ENCODE data around the gene PTPRD.
"Not testable (repeated sequence)": the region's sequence is repeated elsewhere in the genome, so short reads cannot be mapped to it uniquely, and the experiment has no call there.

The PTPRD gene

DNA sequence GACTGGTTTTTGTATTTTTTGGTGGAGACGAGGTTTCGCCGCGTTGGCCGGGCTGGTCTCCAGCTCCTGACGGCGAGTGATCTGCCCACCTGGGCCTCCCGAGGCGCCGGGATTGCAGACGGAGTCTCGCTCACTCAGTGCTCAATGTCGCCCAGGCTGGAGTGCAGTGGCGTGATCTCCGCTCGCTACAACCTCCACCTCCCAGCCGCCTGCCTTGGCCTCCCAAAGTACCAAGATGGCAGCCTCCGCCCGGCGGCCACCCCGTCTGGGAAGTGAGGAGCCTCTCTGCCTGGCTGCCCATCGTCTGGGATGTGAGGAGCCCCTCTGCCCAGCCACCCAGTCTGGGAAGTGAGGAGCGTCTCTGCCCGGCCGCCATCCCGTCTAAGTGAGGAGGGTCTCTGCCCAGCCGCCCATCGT is 163.6 kb downstream of the PTPRD start:
- H3K27me3 ChIP-seq (ENCODE audit: control insufficient read depth, insufficient read depth, low read length); H3K27ac ChIP-seq (ENCODE audit: low read length); H3K4me1 ChIP-seq (ENCODE audit: control insufficient read depth, low read depth, low read length); H3K4me3 ChIP-seq (ENCODE audit: low read length); H3K9me3 ChIP-seq (ENCODE audit: control insufficient read depth, low read depth, low read length); H3K36me3 ChIP-seq (ENCODE audit: control insufficient read depth, low read depth, low read length); H3K9ac ChIP-seq (ENCODE audit: low read length): not testable (repeated sequence)

DNA sequence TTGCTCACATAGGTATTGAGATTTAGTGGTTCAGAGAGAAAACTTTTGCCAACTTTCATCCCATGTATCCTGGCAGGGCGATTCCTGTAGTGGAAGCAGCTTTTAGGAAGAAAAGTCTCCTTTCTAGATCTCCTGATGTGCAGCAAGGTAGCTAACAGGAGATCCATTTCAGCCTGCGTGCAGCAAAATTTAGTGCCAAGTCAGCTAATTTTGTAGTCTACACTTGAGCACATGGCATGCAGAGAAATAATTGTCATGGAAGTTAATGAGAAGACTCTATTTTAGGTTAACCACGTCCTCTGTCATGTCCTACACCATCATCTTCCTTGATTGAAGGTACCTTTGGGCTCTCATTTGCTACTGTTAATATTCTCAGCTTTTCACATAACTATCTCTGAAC is 165.8 kb downstream of the PTPRD start:
- H3K9me3 ChIP-seq (ENCODE audit: control insufficient read depth, low read depth, low read length): peaks cover 4% of the 10 kb centered on the region
- no peaks in the 10 kb centered on the region for H3K36me3 ChIP-seq (ENCODE audit: control insufficient read depth, low read depth, low read length)
- H3K4me3 ChIP-seq (ENCODE audit: low read length): peak overlapping the region; percentile 22
- no peak overlapping the region for H3K27ac ChIP-seq (ENCODE audit: low read length)
- no peaks in the 10 kb centered on the region for H3K27me3 ChIP-seq (ENCODE audit: control insufficient read depth, insufficient read depth, low read length)
- H3K9ac ChIP-seq (ENCODE audit: low read length): no peak overlapping the region
- H3K4me1 ChIP-seq (ENCODE audit: control insufficient read depth, low read depth, low read length): peaks cover 9% of the 10 kb centered on the region

- H3K36me3 ChIP-seq (ENCODE audit: control insufficient read depth, low read depth, low read length): no peaks in the 10 kb centered on the region
- no peaks in the 10 kb centered on the region for H3K27me3 ChIP-seq (ENCODE audit: control insufficient read depth, insufficient read depth, low read length)
- no peak overlapping the region for H3K9ac ChIP-seq (ENCODE audit: low read length)
- H3K9me3 ChIP-seq (ENCODE audit: control insufficient read depth, low read depth, low read length): no peaks in the 10 kb centered on the region
- H3K4me1 ChIP-seq (ENCODE audit: control insufficient read depth, low read depth, low read length): peaks cover 28% of the 10 kb centered on the region
- no peak overlapping the region for H3K4me3 ChIP-seq (ENCODE audit: low read length)
- no peak overlapping the region for H3K27ac ChIP-seq (ENCODE audit: low read length)
Measured at GRCh38 chr9:10443868-10444204, 169.0 kb downstream of the PTPRD start.

DNA sequence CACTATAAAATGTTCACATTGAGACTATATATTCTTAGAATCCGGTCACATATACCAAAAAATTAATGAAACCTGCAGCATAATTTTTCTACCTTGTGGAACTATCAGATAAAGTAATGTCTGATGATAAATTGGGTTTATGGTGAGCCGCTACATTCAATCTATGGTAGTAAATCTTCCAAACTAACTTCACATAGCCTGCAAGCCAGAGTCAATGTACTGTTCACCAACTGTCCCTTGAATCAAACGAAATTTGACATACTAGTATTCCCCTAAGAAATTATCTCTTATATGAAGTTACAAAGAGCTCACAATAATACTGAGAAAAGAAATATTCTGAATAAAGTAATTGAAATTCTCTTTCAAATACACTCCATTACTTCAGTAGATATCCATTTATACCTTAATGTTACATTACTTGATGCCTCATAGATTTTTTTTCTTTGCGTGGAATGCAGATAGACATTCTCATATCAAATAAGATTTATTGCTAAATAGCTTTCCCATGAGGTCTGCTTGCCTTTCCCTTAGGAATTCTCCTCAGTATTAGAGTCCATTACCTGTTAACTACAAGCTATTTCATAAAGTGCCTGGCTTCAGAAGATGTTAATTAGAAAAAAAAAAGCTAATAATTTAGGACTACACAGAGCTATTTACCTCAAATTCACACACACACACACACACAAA is 169.5 kb downstream of the PTPRD start:
- no peak overlapping the region for H3K9ac ChIP-seq (ENCODE audit: low read length)
- H3K9me3 ChIP-seq (ENCODE audit: control insufficient read depth, low read depth, low read length): no peaks in the 10 kb centered on the region
- H3K27me3 ChIP-seq (ENCODE audit: control insufficient read depth, insufficient read depth, low read length): no peaks in the 10 kb centered on the region
- no peak overlapping the region for H3K4me3 ChIP-seq (ENCODE audit: low read length)
- peaks cover 29% of the 10 kb centered on the region for H3K4me1 ChIP-seq (ENCODE audit: control insufficient read depth, low read depth, low read length)
- no peak overlapping the region for H3K27ac ChIP-seq (ENCODE audit: low read length)
- H3K36me3 ChIP-seq (ENCODE audit: control insufficient read depth, low read depth, low read length): no peaks in the 10 kb centered on the region

DNA sequence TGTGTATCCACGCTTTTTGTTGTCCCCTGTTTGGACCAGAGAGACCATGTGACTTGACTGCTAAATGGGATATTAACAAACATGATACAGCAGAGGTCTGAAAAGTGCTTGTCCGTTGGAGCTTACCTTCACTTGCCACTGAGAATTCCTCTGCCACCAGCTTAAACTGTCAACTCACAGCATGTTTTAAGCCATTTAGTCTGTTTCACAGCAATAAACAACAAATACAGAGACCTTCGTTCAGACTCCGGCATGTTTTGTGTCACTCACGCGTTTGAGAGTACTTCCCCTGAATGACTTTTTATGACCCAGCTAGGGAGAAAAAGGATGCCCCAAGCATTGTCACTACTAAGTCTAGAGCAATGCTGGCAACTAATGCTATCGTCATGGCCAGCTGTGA is 173.8 kb downstream of the PTPRD start:
- Histone ChIP-seq H3K27ac (ENCODE audit: low read length) (no peak overlapping the region), H3K27me3 (ENCODE audit: control insufficient read depth, insufficient read depth, low read length) (peaks cover 7% of the 10 kb centered on the region), H3K9ac (ENCODE audit: low read length) (no peak overlapping the region), H3K36me3 (ENCODE audit: control insufficient read depth, low read depth, low read length) (no peaks in the 10 kb centered on the region), H3K4me3 (ENCODE audit: low read length) (no peak overlapping the region), H3K9me3 (ENCODE audit: control insufficient read depth, low read depth, low read length) (no peaks in the 10 kb centered on the region), H3K4me1 (ENCODE audit: control insufficient read depth, low read depth, low read length) (peaks cover 29% of the 10 kb centered on the region)

DNA sequence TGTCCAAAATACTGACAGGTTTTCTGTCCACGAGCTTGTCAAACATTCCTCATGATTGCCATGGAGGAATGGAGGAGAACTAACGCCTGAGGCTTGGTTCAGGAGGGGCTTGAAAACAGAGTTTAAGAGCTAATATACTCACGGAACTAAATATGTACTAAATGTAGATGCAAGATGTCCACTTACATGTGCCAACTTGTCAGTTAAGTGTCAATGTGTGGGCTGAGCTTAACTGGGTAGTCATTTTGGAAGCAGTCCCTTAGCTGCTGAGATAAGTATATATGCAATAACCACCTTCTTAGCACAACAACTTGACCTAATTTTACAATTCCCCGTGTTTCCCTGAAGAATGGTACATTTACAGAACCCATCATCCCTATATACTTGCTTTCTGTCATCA is 176.0 kb downstream of the PTPRD start:
- H3K27me3 ChIP-seq (ENCODE audit: control insufficient read depth, insufficient read depth, low read length): peaks cover 7% of the 10 kb centered on the region
- H3K36me3 ChIP-seq (ENCODE audit: control insufficient read depth, low read depth, low read length): no peaks in the 10 kb centered on the region
- no peak overlapping the region for H3K4me3 ChIP-seq (ENCODE audit: low read length)
- no peak overlapping the region for H3K27ac ChIP-seq (ENCODE audit: low read length)
- peaks cover 30% of the 10 kb centered on the region for H3K4me1 ChIP-seq (ENCODE audit: control insufficient read depth, low read depth, low read length)
- no peak overlapping the region for H3K9ac ChIP-seq (ENCODE audit: low read length)
- H3K9me3 ChIP-seq (ENCODE audit: control insufficient read depth, low read depth, low read length): no peaks in the 10 kb centered on the region

DNA sequence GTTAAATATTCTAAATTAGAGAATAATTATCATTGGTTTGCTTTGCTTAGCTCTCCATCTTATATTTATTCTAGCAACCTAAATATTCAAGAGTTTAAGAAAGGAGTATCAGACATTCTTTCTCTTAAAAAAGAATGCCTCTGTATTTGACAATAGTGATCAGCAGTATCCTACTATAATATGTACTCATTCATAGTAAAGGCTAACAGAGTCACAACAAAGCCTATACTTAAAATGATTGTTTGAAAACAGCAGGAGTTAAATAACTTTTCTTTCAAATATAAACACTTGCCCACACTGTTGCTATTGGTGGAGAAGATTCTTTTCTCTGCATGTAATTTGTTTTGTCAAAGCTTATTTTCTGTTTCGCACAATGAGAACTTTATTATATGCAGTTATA is 178.4 kb downstream of the PTPRD start:
- Histone ChIP-seq H3K9me3 (ENCODE audit: control insufficient read depth, low read depth, low read length) (no peaks in the 10 kb centered on the region), H3K4me1 (ENCODE audit: control insufficient read depth, low read depth, low read length) (peaks cover 17% of the 10 kb centered on the region), H3K4me3 (ENCODE audit: low read length) (no peak overlapping the region), H3K9ac (ENCODE audit: low read length) (no peak overlapping the region), H3K27me3 (ENCODE audit: control insufficient read depth, insufficient read depth, low read length) (peaks cover 7% of the 10 kb centered on the region), H3K27ac (ENCODE audit: low read length) (no peak overlapping the region), H3K36me3 (ENCODE audit: control insufficient read depth, low read depth, low read length) (no peaks in the 10 kb centered on the region)

DNA sequence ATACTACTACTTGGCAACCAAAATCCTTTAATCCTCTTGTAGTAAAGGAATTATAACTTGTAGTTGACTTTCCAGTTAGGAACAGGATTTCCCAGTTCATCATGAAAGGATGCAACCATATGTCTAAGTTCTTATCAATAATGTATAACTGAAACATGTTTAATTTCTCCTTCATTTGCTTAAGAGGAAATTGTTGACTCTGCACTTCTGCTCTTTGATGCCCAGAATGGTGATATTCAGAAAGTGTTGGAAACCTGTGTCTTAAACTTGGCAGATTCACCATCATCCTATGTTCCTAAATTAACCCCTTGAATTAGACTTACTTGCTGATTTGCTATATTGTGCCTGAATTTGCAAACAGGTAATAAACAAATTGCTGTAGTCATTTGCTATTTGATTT is 201.5 kb downstream of the PTPRD start:
- Histone ChIP-seq H3K9me3 (ENCODE audit: control insufficient read depth, low read depth, low read length) (no peaks in the 10 kb centered on the region), H3K36me3 (ENCODE audit: control insufficient read depth, low read depth, low read length) (no peaks in the 10 kb centered on the region), H3K9ac (ENCODE audit: low read length) (no peak overlapping the region), H3K27me3 (ENCODE audit: control insufficient read depth, insufficient read depth, low read length) (no peaks in the 10 kb centered on the region), H3K4me3 (ENCODE audit: low read length) (no peak overlapping the region), H3K4me1 (ENCODE audit: control insufficient read depth, low read depth, low read length) (no peaks in the 10 kb centered on the region), H3K27ac (ENCODE audit: low read length) (no peak overlapping the region)

DNA sequence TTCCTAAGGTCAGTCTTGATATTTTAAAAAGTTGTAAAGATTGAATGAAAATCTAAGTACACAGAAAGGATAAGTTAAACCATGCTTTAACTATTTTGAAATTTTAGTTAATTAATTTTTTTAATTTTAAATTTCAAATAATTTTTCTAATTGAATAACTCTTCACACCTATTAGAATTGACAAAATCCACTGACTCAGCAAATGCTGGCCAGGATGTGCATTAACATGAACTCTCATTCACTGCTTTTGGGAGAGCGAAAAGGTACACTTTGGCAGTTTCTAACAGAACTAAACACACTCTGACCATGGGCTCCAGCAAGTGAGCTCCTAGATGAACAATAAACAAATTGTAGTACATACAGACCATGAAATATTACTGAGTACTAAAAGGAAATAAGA is 209.5 kb downstream of the PTPRD start:
- Histone ChIP-seq H3K9ac (ENCODE audit: low read length) (no peak overlapping the region), H3K27me3 (ENCODE audit: control insufficient read depth, insufficient read depth, low read length) (no peaks in the 10 kb centered on the region), H3K9me3 (ENCODE audit: control insufficient read depth, low read depth, low read length) (no peaks in the 10 kb centered on the region), H3K4me3 (ENCODE audit: low read length) (no peak overlapping the region), H3K4me1 (ENCODE audit: control insufficient read depth, low read depth, low read length) (no peaks in the 10 kb centered on the region), H3K27ac (ENCODE audit: low read length) (no peak overlapping the region), H3K36me3 (ENCODE audit: control insufficient read depth, low read depth, low read length) (no peaks in the 10 kb centered on the region)

GRCh38 chr9:10396615-10397014 is 216.2 kb downstream of the PTPRD start:
- peaks cover 3% of the 10 kb centered on the region for H3K4me1 ChIP-seq (ENCODE audit: control insufficient read depth, low read depth, low read length)

DNA sequence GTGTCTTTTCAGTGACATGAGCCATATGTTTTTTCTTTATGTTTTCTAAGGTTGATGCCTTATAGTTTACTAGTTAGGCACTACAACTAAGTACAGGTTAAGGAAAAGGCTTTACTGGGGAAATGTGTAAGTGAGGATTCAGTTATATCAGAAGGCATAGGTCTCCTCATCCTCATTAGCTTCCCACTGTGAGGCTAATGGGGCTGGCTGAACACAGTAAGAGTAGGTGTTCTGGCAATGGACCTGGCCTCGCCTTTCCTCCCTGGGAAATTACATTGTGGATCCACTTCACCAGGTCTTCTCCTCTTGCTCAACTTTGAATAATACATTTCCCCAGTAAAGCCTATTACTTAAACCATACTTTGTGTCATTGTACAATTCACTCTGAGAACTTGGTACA is 225.5 kb downstream of the PTPRD start:
- H3K27me3 ChIP-seq (ENCODE audit: control insufficient read depth, insufficient read depth, low read length): no peaks in the 10 kb centered on the region
- no peak overlapping the region for H3K4me3 ChIP-seq (ENCODE audit: low read length)
- no peak overlapping the region for H3K9ac ChIP-seq (ENCODE audit: low read length)
- peaks cover 5% of the 10 kb centered on the region for H3K4me1 ChIP-seq (ENCODE audit: control insufficient read depth, low read depth, low read length)
- H3K9me3 ChIP-seq (ENCODE audit: control insufficient read depth, low read depth, low read length): no peaks in the 10 kb centered on the region
- H3K36me3 ChIP-seq (ENCODE audit: control insufficient read depth, low read depth, low read length): no peaks in the 10 kb centered on the region
- no peak overlapping the region for H3K27ac ChIP-seq (ENCODE audit: low read length)

More at GRCh38 chr9:10396615-10397014, 216.2 kb downstream of the PTPRD start:
- Histone ChIP-seq H3K4me3 (ENCODE audit: low read length) (no peak overlapping the region), H3K27ac (ENCODE audit: low read length) (no peak overlapping the region), H3K9me3 (ENCODE audit: control insufficient read depth, low read depth, low read length) (no peaks in the 10 kb centered on the region), H3K36me3 (ENCODE audit: control insufficient read depth, low read depth, low read length) (no peaks in the 10 kb centered on the region), H3K27me3 (ENCODE audit: control insufficient read depth, insufficient read depth, low read length) (no peaks in the 10 kb centered on the region), H3K9ac (ENCODE audit: low read length) (no peak overlapping the region)

GRCh38 chr9:10371824-10372223 is 241.0 kb downstream of the PTPRD start:
- no peak overlapping the region for H3K27ac ChIP-seq (ENCODE audit: low read length)
- no peaks in the 10 kb centered on the region for H3K9me3 ChIP-seq (ENCODE audit: control insufficient read depth, low read depth, low read length)
- H3K4me3 ChIP-seq (ENCODE audit: low read length): no peak overlapping the region
- H3K4me1 ChIP-seq (ENCODE audit: control insufficient read depth, low read depth, low read length): peaks cover 8% of the 10 kb centered on the region
- H3K36me3 ChIP-seq (ENCODE audit: control insufficient read depth, low read depth, low read length): no peaks in the 10 kb centered on the region
- H3K27me3 ChIP-seq (ENCODE audit: control insufficient read depth, insufficient read depth, low read length): no peaks in the 10 kb centered on the region
- H3K9ac ChIP-seq (ENCODE audit: low read length): no peak overlapping the region
